ENCODE measurements around the gene SIGLEC11.

The SIGLEC11 gene

GRCh38 chr19:49940482-49940791 is 20.5 kb downstream of the SIGLEC11 start:
- TF ChIP-seq CTCF (IDR thresholded peaks at IDR 0.05; ENCODE audit: insufficient read depth, low read length, poor library complexity, severe bottlenecking): no peak
- TF ChIP-seq EZH2phosphoT487 (conservative IDR thresholded peaks at IDR 0.05; ENCODE audit: low read length): no peak
- no peak overlapping the region for H2AFZ ChIP-seq (ENCODE audit: low read depth, low read length, severe bottlenecking)
- H3K4me2 ChIP-seq (ENCODE audit: low read depth, low read length, poor library complexity, severe bottlenecking): no peak overlapping the region
- H3K9me3 ChIP-seq (ENCODE audit: insufficient read depth, low read length): no peaks in the 10 kb centered on the region
- H3K27me3 ChIP-seq (ENCODE audit: low read length): no peaks in the 10 kb centered on the region
- no peak overlapping the region for H3K9ac ChIP-seq (ENCODE audit: low read length)
- H3K27ac ChIP-seq (ENCODE audit: low read depth, low read length): no peak overlapping the region
- H4K20me1 ChIP-seq (ENCODE audit: low read depth, low read length): no peaks in the 10 kb centered on the region
- no peaks in the 10 kb centered on the region for H3K9me2 ChIP-seq (replicated peaks; ENCODE audit: insufficient read depth, low read length)
- no peak overlapping the region for H3K4me3 ChIP-seq (ENCODE audit: insufficient read depth, low read length, poor library complexity, severe bottlenecking)
- no peaks in the 10 kb centered on the region for H3K79me2 ChIP-seq (ENCODE audit: insufficient read depth, low read length)
- H3F3A ChIP-seq (ENCODE audit: insufficient read depth): peaks cover 6% of the 10 kb centered on the region
- no peaks in the 10 kb centered on the region for H3K36me3 ChIP-seq (ENCODE audit: low read length)

GRCh38 chr19:49939721-49940481 is 21.1 kb downstream of the SIGLEC11 start:
- no peak overlapping the region for H3K4me3 ChIP-seq (ENCODE audit: insufficient read depth, low read length, poor library complexity, severe bottlenecking)
- H3K9ac ChIP-seq (ENCODE audit: low read length): no peak overlapping the region
- peaks cover 6% of the 10 kb centered on the region for H3F3A ChIP-seq (ENCODE audit: insufficient read depth)
- H4K20me1 ChIP-seq (ENCODE audit: low read depth, low read length): no peaks in the 10 kb centered on the region
- H3K9me2 ChIP-seq (replicated peaks; ENCODE audit: insufficient read depth, low read length): no peaks in the 10 kb centered on the region
- no peak overlapping the region for H2AFZ ChIP-seq (ENCODE audit: low read depth, low read length, severe bottlenecking)
- H3K79me2 ChIP-seq (ENCODE audit: insufficient read depth, low read length): no peaks in the 10 kb centered on the region
- TF ChIP-seq CTCF (IDR thresholded peaks at IDR 0.05; ENCODE audit: insufficient read depth, low read length, poor library complexity, severe bottlenecking): no peak
- TF ChIP-seq EZH2phosphoT487 (conservative IDR thresholded peaks at IDR 0.05; ENCODE audit: low read length): no peak
- no peak overlapping the region for H3K4me2 ChIP-seq (ENCODE audit: low read depth, low read length, poor library complexity, severe bottlenecking)
- H3K27me3 ChIP-seq (ENCODE audit: low read length): no peaks in the 10 kb centered on the region
- H3K27ac ChIP-seq (ENCODE audit: low read depth, low read length): no peak overlapping the region
- no peaks in the 10 kb centered on the region for H3K9me3 ChIP-seq (ENCODE audit: insufficient read depth, low read length)
- no peaks in the 10 kb centered on the region for H3K36me3 ChIP-seq (ENCODE audit: low read length)

DNA sequence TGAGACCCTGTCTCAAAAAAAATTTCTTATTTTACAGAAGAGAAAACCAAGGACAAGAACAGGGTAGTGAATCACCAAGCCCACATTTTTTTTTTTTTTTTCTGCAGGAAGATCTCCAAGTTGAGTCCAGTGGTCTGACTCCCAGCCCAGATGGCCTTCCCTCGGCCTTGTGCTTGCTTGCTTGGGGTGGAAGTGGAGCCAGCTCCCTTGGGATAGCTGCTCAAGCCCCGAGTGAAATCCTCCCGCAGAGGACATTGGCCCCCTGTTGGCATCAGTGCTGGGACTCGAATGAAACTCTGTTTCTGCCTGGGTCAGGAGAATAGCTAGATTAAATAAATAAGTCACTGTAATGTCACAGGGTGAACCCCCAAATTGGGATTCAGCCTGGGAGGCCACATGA is 22.3 kb downstream of the SIGLEC11 start:
- Histone ChIP-seq H2AFZ (ENCODE audit: low read depth, low read length, severe bottlenecking) (no peak overlapping the region), H3K4me2 (ENCODE audit: low read depth, low read length, poor library complexity, severe bottlenecking) (no peak overlapping the region), H3K79me2 (ENCODE audit: insufficient read depth, low read length) (no peaks in the 10 kb centered on the region), H3K4me3 (ENCODE audit: insufficient read depth, low read length, poor library complexity, severe bottlenecking) (no peak overlapping the region), H3K36me3 (ENCODE audit: low read length) (no peaks in the 10 kb centered on the region), H3K27ac (ENCODE audit: low read depth, low read length) (no peak overlapping the region), H3K9me3 (ENCODE audit: insufficient read depth, low read length) (no peaks in the 10 kb centered on the region), H4K20me1 (ENCODE audit: low read depth, low read length) (no peaks in the 10 kb centered on the region), H3K27me3 (ENCODE audit: low read length) (no peaks in the 10 kb centered on the region), H3F3A (ENCODE audit: insufficient read depth) (peaks cover 6% of the 10 kb centered on the region), H3K9ac (ENCODE audit: low read length) (no peak overlapping the region), H3K9me2 (replicated peaks; ENCODE audit: insufficient read depth, low read length) (no peaks in the 10 kb centered on the region)
- TF ChIP-seq EZH2phosphoT487 (conservative IDR thresholded peaks at IDR 0.05; ENCODE audit: low read length) (no peak), CTCF (IDR thresholded peaks at IDR 0.05; ENCODE audit: insufficient read depth, low read length, poor library complexity, severe bottlenecking) (no peak)

All from SU-DHL-6 (cell line).